ENCODE results near the gene CPLX1. TPM values are rescaled to one million over a fixed set of nuclear protein-coding genes. Genes with fewer than 3 reads are reported as not detected.
"Not testable (repeated sequence)": the region's sequence is repeated elsewhere in the genome, so short reads cannot be mapped to it uniquely, and the experiment has no call there.

Gene CPLX1
- total RNA-seq, 1 donor from 2014 or later = 0.64 TPM

GRCh38 chr4:766559-767283 lies 59.2 kb downstream of the CPLX1 start:
- Mint-ChIP-seq H3K27ac (no peak overlapping the region), H3K27me3 (ENCODE audit: low read depth) (no peaks in the 10 kb centered on the region), H3K36me3 (ENCODE audit: low read depth) (peaks cover 58% of the 10 kb centered on the region), H3K4me3 (ENCODE audit: low read depth) (no peak overlapping the region), H3K4me1 (ENCODE audit: low read depth) (peaks cover 7% of the 10 kb centered on the region), H3K9me3 (no peaks in the 10 kb centered on the region)
- DNase-seq (ENCODE audit: low spot score) = no peak
- intact Hi-C loops (cut with micrococcal nuclease) = no loop called here

GRCh38 chr4:766152-766515 lies 59.8 kb downstream of the CPLX1 start:
- H3K4me1 Mint-ChIP-seq (ENCODE audit: low read depth) = peaks cover 7% of the 10 kb centered on the region
- no peak for DNase-seq (ENCODE audit: low spot score)
- H3K27me3 Mint-ChIP-seq (ENCODE audit: low read depth) = no peaks in the 10 kb centered on the region
- peaks cover 62% of the 10 kb centered on the region for H3K36me3 Mint-ChIP-seq (ENCODE audit: low read depth)
- no peak overlapping the region for H3K27ac Mint-ChIP-seq
- no peak overlapping the region for H3K4me3 Mint-ChIP-seq (ENCODE audit: low read depth)
- no peaks in the 10 kb centered on the region for H3K9me3 Mint-ChIP-seq
- intact Hi-C loops (cut with micrococcal nuclease) = no loop called here

GRCh38 chr4:764405-765169 lies 61.3 kb downstream of the CPLX1 start:
- Mint-ChIP-seq H3K36me3 (ENCODE audit: low read depth) (peaks cover 65% of the 10 kb centered on the region), H3K4me1 (ENCODE audit: low read depth) (peaks cover 4% of the 10 kb centered on the region), H3K9me3 (no peaks in the 10 kb centered on the region), H3K27me3 (ENCODE audit: low read depth) (no peaks in the 10 kb centered on the region), H3K4me3 (ENCODE audit: low read depth) (no peak overlapping the region), H3K27ac (no peak overlapping the region)
- no peak for DNase-seq (ENCODE audit: low spot score)
- intact Hi-C loops (cut with micrococcal nuclease) = no loop called here

GRCh38 chr4:763922-764321 lies 62.0 kb downstream of the CPLX1 start:
- no peak overlapping the region for H3K27ac Mint-ChIP-seq
- DNase-seq (ENCODE audit: low spot score) = no peak
- no peak overlapping the region for H3K4me3 Mint-ChIP-seq (ENCODE audit: low read depth)
- peaks cover 4% of the 10 kb centered on the region for H3K4me1 Mint-ChIP-seq (ENCODE audit: low read depth)
- H3K9me3 Mint-ChIP-seq = no peaks in the 10 kb centered on the region
- no peaks in the 10 kb centered on the region for H3K27me3 Mint-ChIP-seq (ENCODE audit: low read depth)
- intact Hi-C loops (cut with micrococcal nuclease) = no loop called here
- H3K36me3 Mint-ChIP-seq (ENCODE audit: low read depth) = peaks cover 60% of the 10 kb centered on the region

GRCh38 chr4:763191-763810 lies 62.6 kb downstream of the CPLX1 start:
- peaks cover 60% of the 10 kb centered on the region for H3K36me3 Mint-ChIP-seq (ENCODE audit: low read depth)
- H3K9me3 Mint-ChIP-seq = no peaks in the 10 kb centered on the region
- intact Hi-C loops (cut with micrococcal nuclease) = no loop called here

GRCh38 chr4:762211-763190 lies 63.4 kb downstream of the CPLX1 start:
- no peak for DNase-seq (ENCODE audit: low spot score)
- Mint-ChIP-seq H3K4me3 (ENCODE audit: low read depth) (no peak overlapping the region), H3K27ac (no peak overlapping the region), H3K9me3 (no peaks in the 10 kb centered on the region), H3K36me3 (ENCODE audit: low read depth) (peaks cover 57% of the 10 kb centered on the region), H3K4me1 (ENCODE audit: low read depth) (peaks cover 4% of the 10 kb centered on the region), H3K27me3 (ENCODE audit: low read depth) (no peaks in the 10 kb centered on the region)
- intact Hi-C loops (cut with micrococcal nuclease) = no loop called here

More at GRCh38 chr4:763191-763810, 62.6 kb downstream of the CPLX1 start:
- no peak overlapping the region for H3K27ac Mint-ChIP-seq
- H3K4me1 Mint-ChIP-seq (ENCODE audit: low read depth) = peaks cover 4% of the 10 kb centered on the region
- no peak for DNase-seq (ENCODE audit: low spot score)
- no peaks in the 10 kb centered on the region for H3K27me3 Mint-ChIP-seq (ENCODE audit: low read depth)
- H3K4me3 Mint-ChIP-seq (ENCODE audit: low read depth) = no peak overlapping the region

- no peak for DNase-seq (ENCODE audit: low spot score)
- Mint-ChIP-seq H3K27me3 (ENCODE audit: low read depth) (no peaks in the 10 kb centered on the region), H3K36me3 (ENCODE audit: low read depth) (peaks cover 51% of the 10 kb centered on the region), H3K9me3 (no peaks in the 10 kb centered on the region), H3K4me1 (ENCODE audit: low read depth) (peaks cover 4% of the 10 kb centered on the region), H3K4me3 (ENCODE audit: low read depth) (no peak overlapping the region), H3K27ac (no peak overlapping the region)
- intact Hi-C loops (cut with micrococcal nuclease) = no loop called here
These were observed 64.2 kb downstream of the CPLX1 start for GRCh38 chr4:761739-762138.

GRCh38 chr4:761086-761485 lies 64.8 kb downstream of the CPLX1 start:
- Mint-ChIP-seq H3K4me3 (ENCODE audit: low read depth) (no peak overlapping the region), H3K4me1 (ENCODE audit: low read depth) (peaks cover 4% of the 10 kb centered on the region), H3K9me3 (no peaks in the 10 kb centered on the region), H3K27ac (no peak overlapping the region), H3K36me3 (ENCODE audit: low read depth) (peaks cover 46% of the 10 kb centered on the region), H3K27me3 (ENCODE audit: low read depth) (no peaks in the 10 kb centered on the region)
- intact Hi-C loops (cut with micrococcal nuclease) = no loop called here
- DNase-seq (ENCODE audit: low spot score) = no peak

- intact Hi-C loops (cut with micrococcal nuclease) = no loop called here
- Mint-ChIP-seq H3K27me3 (ENCODE audit: low read depth) (no peaks in the 10 kb centered on the region), H3K4me1 (ENCODE audit: low read depth) (peaks cover 4% of the 10 kb centered on the region), H3K36me3 (ENCODE audit: low read depth) (peaks cover 46% of the 10 kb centered on the region), H3K4me3 (ENCODE audit: low read depth) (no peak overlapping the region), H3K9me3 (no peaks in the 10 kb centered on the region), H3K27ac (no peak overlapping the region)
- no peak for DNase-seq (ENCODE audit: low spot score)
These were observed 65.3 kb downstream of the CPLX1 start for GRCh38 chr4:760616-761015.

GRCh38 chr4:759810-760209 lies 66.1 kb downstream of the CPLX1 start:
- H3K4me1 Mint-ChIP-seq (ENCODE audit: low read depth); H3K9me3 Mint-ChIP-seq; intact Hi-C loops (cut with micrococcal nuclease); H3K27me3 Mint-ChIP-seq (ENCODE audit: low read depth); DNase-seq (ENCODE audit: low spot score); H3K27ac Mint-ChIP-seq; H3K4me3 Mint-ChIP-seq (ENCODE audit: low read depth): not testable (repeated sequence)
- peaks cover 49% of the 10 kb centered on the region for H3K36me3 Mint-ChIP-seq (ENCODE audit: low read depth)

GRCh38 chr4:757111-757510 lies 68.8 kb downstream of the CPLX1 start:
- no peak for DNase-seq (ENCODE audit: low spot score)
- intact Hi-C loops (cut with micrococcal nuclease) = no loop called here
- Mint-ChIP-seq H3K27me3 (ENCODE audit: low read depth) (no peaks in the 10 kb centered on the region), H3K9me3 (no peaks in the 10 kb centered on the region), H3K4me3 (ENCODE audit: low read depth) (no peak overlapping the region), H3K4me1 (ENCODE audit: low read depth) (no peaks in the 10 kb centered on the region), H3K36me3 (ENCODE audit: low read depth) (peaks cover 39% of the 10 kb centered on the region), H3K27ac (no peak overlapping the region)
